ENCODE data around the gene GHRHR. TPM values are rescaled to one million over a fixed set of nuclear protein-coding genes. Genes with fewer than 3 reads are reported as not detected.

Gene GHRHR
- total RNA-seq, 2 donors from 2014 or later, result not detected

DNA sequence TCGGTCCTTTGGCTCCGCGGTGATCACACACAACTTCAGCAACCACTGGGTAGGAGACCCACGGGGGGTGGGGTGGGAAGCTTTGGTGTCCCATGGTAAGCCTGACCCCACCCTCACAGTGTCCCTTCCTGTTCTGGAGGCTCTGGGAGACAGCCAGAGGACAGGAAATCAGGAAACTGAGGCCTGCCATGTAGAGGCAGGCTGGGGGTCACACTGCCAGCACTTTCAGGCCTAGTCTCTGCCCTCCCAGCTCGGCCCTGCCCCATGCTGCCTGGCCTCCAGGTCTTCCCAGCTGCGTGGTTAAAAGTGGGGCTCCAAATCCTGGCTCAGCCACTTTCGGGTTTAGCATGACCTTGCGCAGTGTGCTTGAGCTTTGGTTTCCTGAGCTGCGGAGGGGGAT, 41.2 kb upstream of the GHRHR start:
- H3K36me3 ChIP-seq, result peaks cover 32% of the 10 kb centered on the region
- no peaks in the 10 kb centered on the region for H3K27me3 ChIP-seq
- DNase-seq (ENCODE audit: low spot score), result peak; percentile 23
- H3K9me3 ChIP-seq, result no peaks in the 10 kb centered on the region
- no peak for TF ChIP-seq CTCF (IDR thresholded peaks at IDR 0.05)
- H3K27ac ChIP-seq, result peak overlapping the region; percentile 84 to 94
- peaks cover 0 to 72% of the 10 kb centered on the region in 2 donors for H3K4me1 ChIP-seq
- H3K4me3 ChIP-seq, result no peak overlapping the region

DNA sequence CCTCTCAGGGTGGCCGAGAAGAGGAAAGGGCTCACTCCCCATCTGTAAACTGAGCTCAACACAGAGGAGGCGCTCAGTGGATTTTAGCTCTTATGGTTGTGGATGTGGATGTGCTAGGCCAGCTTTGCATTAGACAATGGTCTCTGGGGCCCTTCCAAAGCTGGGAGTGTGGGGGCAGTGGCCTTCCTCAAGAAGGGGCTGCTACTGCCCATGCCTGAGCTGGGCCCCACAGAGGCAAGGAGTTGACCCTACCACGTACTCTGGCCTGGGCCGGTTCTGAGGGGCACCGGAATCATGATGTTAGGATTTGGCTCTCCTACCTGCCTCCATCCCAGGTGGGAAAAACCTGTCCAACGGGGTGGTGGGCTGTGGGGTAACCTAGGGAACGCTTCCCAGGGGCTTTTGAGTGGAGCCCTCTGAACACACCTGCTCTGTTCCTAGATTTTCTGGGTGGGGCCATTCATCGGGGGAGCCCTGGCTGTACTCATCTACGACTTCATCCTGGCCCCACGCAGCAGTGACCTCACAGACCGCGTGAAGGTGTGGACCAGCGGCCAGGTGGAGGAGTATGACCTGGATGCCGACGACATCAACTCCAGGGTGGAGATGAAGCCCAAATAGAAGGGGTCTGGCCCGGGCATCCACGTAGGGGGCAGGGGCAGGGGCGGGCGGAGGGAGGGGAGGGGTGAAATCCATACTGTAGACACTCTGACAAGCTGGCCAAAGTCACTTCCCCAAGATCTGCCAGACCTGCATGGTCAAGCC, 40.6 kb upstream of the GHRHR start:
- Histone ChIP-seq H3K4me1 (peaks cover 0 to 66% of the 10 kb centered on the region in 2 donors), H3K4me3 (no peak overlapping the region), H3K27ac (peak overlapping the region; percentile 84 to 94), H3K36me3 (peaks cover 32% of the 10 kb centered on the region), H3K27me3 (no peaks in the 10 kb centered on the region), H3K9me3 (no peaks in the 10 kb centered on the region)
- no peak for TF ChIP-seq CTCF (IDR thresholded peaks at IDR 0.05)
- peak; percentile 55 for DNase-seq (ENCODE audit: low spot score)

DNA sequence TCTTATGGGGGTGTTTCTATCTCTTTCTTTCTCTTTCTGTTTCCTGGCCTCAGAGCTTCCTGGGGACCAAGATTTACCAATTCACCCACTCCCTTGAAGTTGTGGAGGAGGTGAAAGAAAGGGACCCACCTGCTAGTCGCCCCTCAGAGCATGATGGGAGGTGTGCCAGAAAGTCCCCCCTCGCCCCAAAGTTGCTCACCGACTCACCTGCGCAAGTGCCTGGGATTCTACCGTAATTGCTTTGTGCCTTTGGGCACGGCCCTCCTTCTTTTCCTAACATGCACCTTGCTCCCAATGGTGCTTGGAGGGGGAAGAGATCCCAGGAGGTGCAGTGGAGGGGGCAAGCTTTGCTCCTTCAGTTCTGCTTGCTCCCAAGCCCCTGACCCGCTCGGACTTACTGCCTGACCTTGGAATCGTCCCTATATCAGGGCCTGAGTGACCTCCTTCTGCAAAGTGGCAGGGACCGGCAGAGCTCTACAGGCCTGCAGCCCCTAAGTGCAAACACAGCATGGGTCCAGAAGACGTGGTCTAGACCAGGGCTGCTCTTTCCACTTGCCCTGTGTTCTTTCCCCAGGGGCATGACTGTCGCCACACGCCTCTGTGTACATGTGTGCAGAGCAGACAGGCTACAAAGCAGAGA, 39.9 kb upstream of the GHRHR start:
- Histone ChIP-seq H3K27ac (no peak overlapping the region), H3K4me3 (no peak overlapping the region), H3K36me3 (peaks cover 32% of the 10 kb centered on the region), H3K9me3 (no peaks in the 10 kb centered on the region), H3K27me3 (no peaks in the 10 kb centered on the region), H3K4me1 (peaks cover 0 to 59% of the 10 kb centered on the region in 2 donors)
- no peak for DNase-seq (ENCODE audit: low spot score)
- TF ChIP-seq CTCF (IDR thresholded peaks at IDR 0.05), result no peak

DNA sequence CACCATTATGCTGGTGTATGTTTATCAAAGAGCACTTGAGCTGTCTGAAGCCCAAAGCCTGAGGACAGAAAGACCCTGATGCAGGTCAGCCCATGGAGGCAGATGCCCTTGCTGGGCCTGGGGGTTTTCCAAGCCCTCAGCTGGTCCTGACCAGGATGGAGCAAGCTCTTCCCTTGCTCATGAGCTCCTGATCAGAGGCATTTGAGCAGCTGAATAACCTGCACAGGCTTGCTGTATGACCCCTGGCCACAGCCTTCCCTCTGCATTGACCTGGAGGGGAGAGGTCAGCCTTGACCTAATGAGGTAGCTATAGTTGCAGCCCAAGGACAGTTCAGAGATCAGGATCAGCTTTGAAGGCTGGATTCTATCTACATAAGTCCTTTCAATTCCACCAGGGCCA, 39.1 kb upstream of the GHRHR start:
- Histone ChIP-seq H3K27ac (no peak overlapping the region), H3K36me3 (peaks cover 32% of the 10 kb centered on the region), H3K9me3 (no peaks in the 10 kb centered on the region), H3K4me3 (no peak overlapping the region), H3K4me1 (peaks cover 0 to 53% of the 10 kb centered on the region in 2 donors), H3K27me3 (no peaks in the 10 kb centered on the region)
- DNase-seq (ENCODE audit: low spot score), result no peak
- TF ChIP-seq CTCF (IDR thresholded peaks at IDR 0.05), result no peak

DNA sequence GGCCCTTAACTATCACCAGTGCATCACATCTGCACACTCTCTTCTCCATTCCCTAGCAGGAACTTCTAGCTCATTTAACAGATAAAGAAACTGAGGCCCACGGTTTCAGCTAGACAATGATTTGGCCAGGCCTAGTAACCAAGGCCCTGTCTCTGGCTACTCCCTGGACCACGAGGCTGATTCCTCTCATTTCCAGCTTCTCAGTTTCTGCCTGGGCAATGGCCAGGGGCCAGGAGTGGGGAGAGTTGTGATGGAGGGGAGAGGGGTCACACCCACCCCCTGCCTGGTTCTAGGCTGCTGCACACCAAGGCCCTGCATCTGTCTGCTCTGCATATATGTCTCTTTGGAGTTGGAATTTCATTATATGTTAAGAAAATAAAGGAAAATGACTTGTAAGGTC, 38.6 kb upstream of the GHRHR start:
- Histone ChIP-seq H3K27me3 (no peaks in the 10 kb centered on the region), H3K27ac (no peak overlapping the region), H3K4me3 (no peak overlapping the region), H3K4me1 (peaks cover 0 to 48% of the 10 kb centered on the region in 2 donors), H3K36me3 (peaks cover 32% of the 10 kb centered on the region), H3K9me3 (no peaks in the 10 kb centered on the region)
- DNase-seq (ENCODE audit: low spot score), result no peak
- TF ChIP-seq CTCF (IDR thresholded peaks at IDR 0.05), result no peak
